Kidney (tissue), 14 donors: Measurements from ENCODE around the gene GALNT14. TPM values are rescaled to one million over a fixed set of nuclear protein-coding genes. Genes with fewer than 3 reads are reported as not detected.

Experiments
- DNase-seq, 5 donors: peaks; one replicate each; pipeline ENCODE4 v3.0.0-alpha.2; 2013 to 2020
- FAIRE-seq: peaks from 2 replicates; lab custom pipeline; 2012; peaks lifted over from hg19 to GRCh38; lab: Jason Lieb, UNC
- H3K27ac ChIP-seq, 2 donors: one replicate each; pipeline ENCODE4 v1.7.0; 2013; ENCODE audit warnings: low read depth in 2 of 2, low read length in 2 of 2, inconsistent platforms in 1 of 2
- H3K27me3 ChIP-seq: one replicate; pipeline ENCODE4 v1.7.1; 2013; ENCODE audit warnings: low read length, inconsistent platforms; ENCODE audit not compliant: control insufficient read depth, insufficient read depth
- H3K36me3 ChIP-seq, 3 donors: one replicate each; pipeline versions ENCODE4 v1.7.0 to v1.7.1; 2013; ENCODE audit warnings: low read length in 3 of 3, control low read depth in 1 of 3, inconsistent platforms in 1 of 3; ENCODE audit not compliant: insufficient read depth in 3 of 3, control insufficient read depth in 2 of 3
- H3K4me1 ChIP-seq, 3 donors: one replicate each; pipeline versions ENCODE4 v1.7.0 to v1.7.1; 2013; ENCODE audit warnings: low read length in 3 of 3, inconsistent platforms in 1 of 3, low read depth in 1 of 3; ENCODE audit not compliant: control insufficient read depth in 2 of 3, insufficient read depth in 2 of 3
- H3K4me3 ChIP-seq, 3 donors: one replicate each; pipeline versions ENCODE4 v1.7.0 to v1.8.1; 2013; ENCODE audit warnings: low read length in 3 of 3, control low read depth in 1 of 3, inconsistent platforms in 1 of 3
- H3K9ac ChIP-seq, 3 donors: one replicate each; pipeline versions ENCODE4 v1.7.0 to v1.7.1; 2013; ENCODE audit warnings: low read length in 3 of 3, control low read depth in 1 of 3, inconsistent platforms in 1 of 3
- H3K9me3 ChIP-seq, 3 donors: one replicate each; pipeline versions ENCODE4 v1.7.0 to v1.7.1; 2013; ENCODE audit warnings: low read length in 3 of 3, control low read depth in 1 of 3, inconsistent platforms in 1 of 3; ENCODE audit not compliant: control insufficient read depth in 2 of 3, insufficient read depth in 1 of 3
- intact Hi-C: fragments of 100-400 bp; cut with DNase I; formaldehyde crosslinking; loops from one replicate; pipeline ENCODE4 v1.11.1; 2022
- polyA plus RNA-seq: library from polyadenylated mRNA; stranded (reverse); fragments of 350-450 nt; fragmentation: Illumina TruSeq; extraction: RNeasy Lipid Tissue Mini Kit (QIAGEN cat#74804); gene quantifications from one replicate; pipeline ENCODE4 v1.2.3, GENCODE V29; 2014; ENCODE audit warnings: low read depth, low replicate concordance; ENCODE audit not compliant: insufficient read depth
- total RNA-seq: library from RNA; stranded (reverse); fragmentation: NEBNext Ultra II Directional; extraction: Animal tissue kit (Norgen Biotek cat#: 25700); gene quantifications from one replicate; pipeline ENCODE4 v1.2.1, GENCODE V29; 2021
- TF ChIP-seq, protein P1 (sequence below): IDR thresholded peaks from 3 replicates; pipeline ENCODE4 v1.5.1; 2012; ENCODE audit warnings: mild to moderate bottlenecking, moderate library complexity, borderline replicate concordance; ENCODE audit not compliant: insufficient read depth; ENCODE audit errors: extremely low read depth
- donor health status: control.
- donor health status: control.
- donor health status: control.
- donor health status: control.
- donor health status: control.
- donor health status: DM: yes; HTN: yes; CAD: no.
- donor health status: Normal renal cell carcinoma (clear cell type).

Gene GALNT14
- total and polyA plus RNA-seq, 2 donors from 2014 or later, result 84.6 to 90.3 TPM

GRCh38 chr2:31023541-31023940 is 114.7 kb downstream of the GALNT14 start:
- Histone ChIP-seq H3K4me3 (no peak overlapping the region), H3K4me1 (peaks cover 0 to 2% (median 0%) of the 10 kb centered on the region in 3 donors), H3K36me3 (no peaks in the 10 kb centered on the region), H3K9ac (no peak overlapping the region), H3K27ac (no peak overlapping the region), H3K27me3 (no peaks in the 10 kb centered on the region), H3K9me3 (no peaks in the 10 kb centered on the region)
- FAIRE-seq (no peak), DNase-seq (no peak)
- intact Hi-C loops, result no loop called here
- TF ChIP-seq, protein P1, sequence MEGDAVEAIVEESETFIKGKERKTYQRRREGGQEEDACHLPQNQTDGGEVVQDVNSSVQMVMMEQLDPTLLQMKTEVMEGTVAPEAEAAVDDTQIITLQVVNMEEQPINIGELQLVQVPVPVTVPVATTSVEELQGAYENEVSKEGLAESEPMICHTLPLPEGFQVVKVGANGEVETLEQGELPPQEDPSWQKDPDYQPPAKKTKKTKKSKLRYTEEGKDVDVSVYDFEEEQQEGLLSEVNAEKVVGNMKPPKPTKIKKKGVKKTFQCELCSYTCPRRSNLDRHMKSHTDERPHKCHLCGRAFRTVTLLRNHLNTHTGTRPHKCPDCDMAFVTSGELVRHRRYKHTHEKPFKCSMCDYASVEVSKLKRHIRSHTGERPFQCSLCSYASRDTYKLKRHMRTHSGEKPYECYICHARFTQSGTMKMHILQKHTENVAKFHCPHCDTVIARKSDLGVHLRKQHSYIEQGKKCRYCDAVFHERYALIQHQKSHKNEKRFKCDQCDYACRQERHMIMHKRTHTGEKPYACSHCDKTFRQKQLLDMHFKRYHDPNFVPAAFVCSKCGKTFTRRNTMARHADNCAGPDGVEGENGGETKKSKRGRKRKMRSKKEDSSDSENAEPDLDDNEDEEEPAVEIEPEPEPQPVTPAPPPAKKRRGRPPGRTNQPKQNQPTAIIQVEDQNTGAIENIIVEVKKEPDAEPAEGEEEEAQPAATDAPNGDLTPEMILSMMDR, result no peak

DNA sequence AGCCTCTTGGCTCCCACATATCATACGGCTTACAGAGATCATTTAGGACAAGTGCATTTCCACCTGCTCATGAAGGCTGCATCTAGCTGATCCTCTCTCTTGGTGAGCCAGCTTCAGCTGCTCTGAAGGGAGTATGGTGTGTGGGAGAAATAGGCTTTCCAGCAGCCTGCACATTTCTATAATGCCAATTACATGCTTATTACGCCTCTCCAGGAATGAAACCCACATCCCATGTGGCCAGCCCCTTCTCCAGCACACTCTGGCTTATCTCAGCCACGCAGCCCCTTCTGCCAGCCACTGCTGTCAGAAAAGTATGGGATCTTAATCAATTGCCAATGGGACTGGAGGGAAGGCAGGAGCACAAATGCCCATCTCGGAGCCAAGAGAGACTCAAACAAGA is 117.5 kb downstream of the GALNT14 start:
- no peaks in the 10 kb centered on the region for H3K27me3 ChIP-seq
- DNase-seq (no peak), FAIRE-seq (no peak)
- TF ChIP-seq, protein P1, result no peak
- no peak overlapping the region for H3K9ac ChIP-seq
- no peaks in the 10 kb centered on the region for H3K9me3 ChIP-seq
- H3K36me3 ChIP-seq, result no peaks in the 10 kb centered on the region
- no peaks in the 10 kb centered on the region for H3K4me1 ChIP-seq
- no peak overlapping the region for H3K27ac ChIP-seq
- no peak overlapping the region for H3K4me3 ChIP-seq
- intact Hi-C loops, result no loop called here

DNA sequence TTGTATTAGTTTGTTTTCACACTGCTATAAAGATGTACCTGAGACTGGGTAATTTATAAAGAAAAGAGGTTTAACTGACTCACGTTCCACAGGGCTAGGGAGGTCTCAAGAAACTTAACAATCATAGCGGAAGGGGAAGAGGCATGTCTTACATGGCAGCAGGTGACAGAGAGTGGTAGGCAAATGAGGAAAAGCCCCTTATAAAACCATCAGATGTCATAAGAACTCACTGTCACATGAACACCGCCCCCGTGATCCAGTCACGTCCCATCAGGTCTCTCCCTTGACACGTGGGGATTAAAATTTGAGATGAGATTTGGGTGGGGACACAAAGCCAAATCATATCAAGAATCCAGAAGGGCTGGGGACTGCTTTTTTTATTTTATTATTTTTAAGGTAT is 120.0 kb downstream of the GALNT14 start:
- no peak overlapping the region for H3K27ac ChIP-seq
- no peaks in the 10 kb centered on the region for H3K9me3 ChIP-seq
- H3K27me3 ChIP-seq, result no peaks in the 10 kb centered on the region
- H3K4me1 ChIP-seq, result peaks cover 0 to 2% (median 0%) of the 10 kb centered on the region in 3 donors
- H3K9ac ChIP-seq, result no peak overlapping the region
- no peak overlapping the region for H3K4me3 ChIP-seq
- intact Hi-C loops, result no loop called here
- DNase-seq (no peak), FAIRE-seq (no peak)
- H3K36me3 ChIP-seq, result no peaks in the 10 kb centered on the region
- TF ChIP-seq, protein P1, result no peak

GRCh38 chr2:31016648-31017047 is 121.6 kb downstream of the GALNT14 start:
- DNase-seq, result peak in 1 of 5 donors; percentile 9
- Histone ChIP-seq H3K4me3 (no peak overlapping the region), H3K36me3 (no peaks in the 10 kb centered on the region), H3K9ac (no peak overlapping the region), H3K27ac (no peak overlapping the region), H3K4me1 (peaks cover 0 to 7% (median 4%) of the 10 kb centered on the region in 3 donors), H3K27me3 (no peaks in the 10 kb centered on the region), H3K9me3 (no peaks in the 10 kb centered on the region)
- FAIRE-seq, result no peak
- TF ChIP-seq, protein P1, result no peak
- intact Hi-C loops, result no loop called here
